Thymus (tissue), 11 donors: ENCODE data around the gene PHF13. TPM values are rescaled to one million over a fixed set of nuclear protein-coding genes. Genes with fewer than 3 reads are reported as not detected.

Experiments used
- DNase-seq, 9 donors: peaks; one replicate each; pipeline ENCODE4 v3.0.0-alpha.2; 2013; ENCODE audit warnings: low spot score in 9 of 9, low read depth in 6 of 9, missing footprints in 1 of 9
- H3K27ac ChIP-seq, 2 donors: one replicate each; pipeline ENCODE4 v1.5.1; 2013; ENCODE audit warnings: control low read depth in 1 of 2, low read depth in 1 of 2, low read length in 1 of 2, mild to moderate bottlenecking in 1 of 2, moderate library complexity in 1 of 2
- H3K27me3 ChIP-seq, 2 donors: one replicate each; pipeline ENCODE4 v1.5.1; 2013; ENCODE audit warnings: low read length in 1 of 2; ENCODE audit not compliant: control insufficient read depth in 2 of 2, insufficient read depth in 1 of 2
- H3K36me3 ChIP-seq, 2 donors: one replicate each; pipeline ENCODE4 v1.5.1; 2013; ENCODE audit warnings: low read length in 1 of 2, mild to moderate bottlenecking in 1 of 2, moderate library complexity in 1 of 2; ENCODE audit not compliant: control insufficient read depth in 2 of 2, insufficient read depth in 2 of 2
- H3K4me1 ChIP-seq, 2 donors: one replicate each; pipeline ENCODE4 v1.5.1; 2013; ENCODE audit warnings: low read length in 2 of 2; ENCODE audit not compliant: control insufficient read depth in 2 of 2, insufficient read depth in 2 of 2
- H3K4me3 ChIP-seq, 2 donors: one replicate each; pipeline ENCODE4 v1.5.1; 2013; ENCODE audit warnings: low read length in 2 of 2, control low read depth in 1 of 2, mild to moderate bottlenecking in 1 of 2
- H3K9me3 ChIP-seq, 2 donors: one replicate each; pipeline ENCODE4 v1.5.1; 2013; ENCODE audit warnings: low read length in 1 of 2, mild to moderate bottlenecking in 1 of 2; ENCODE audit not compliant: control insufficient read depth in 2 of 2, insufficient read depth in 1 of 2
- WGBS: extraction: QIAGEN DNeasy Blood & Tissue Kit; methylation state at CpG from one replicate; pipeline ENCODE4 v1.1.7; 2013; 5-methylcytosine and 5-hydroxymethylcytosine counted together
- polyA plus RNA-seq: library from polyadenylated mRNA; stranded (reverse); fragments of 200-250 nt; gene quantifications from one replicate; pipeline ENCODE4 v1.2.3, GENCODE V29; 2013
- total RNA-seq: library from RNA; stranded (reverse); fragments of 120-200 nt; gene quantifications from one replicate; pipeline ENCODE4 v1.2.4, GENCODE V29; 2013
- donor health status: healthy.

Gene PHF13
- total and polyA plus RNA-seq, 2 donors = 3.5 to 11.4 TPM

- WGBS = 94% methylated on average over 6 of the region's 6 CpGs
- no peak for DNase-seq
- H3K27me3 ChIP-seq = no peaks in the 10 kb centered on the region
- no peak overlapping the region for H3K27ac ChIP-seq
- peaks cover 23 to 25% of the 10 kb centered on the region in 2 donors for H3K4me1 ChIP-seq
- no peak overlapping the region for H3K4me3 ChIP-seq
- peaks cover 59 to 70% of the 10 kb centered on the region in 2 donors for H3K36me3 ChIP-seq
- H3K9me3 ChIP-seq = peaks cover 0 to 1% of the 10 kb centered on the region in 2 donors
These were observed 21.9 kb upstream of the PHF13 start for GRCh38 chr1:6591644-6592043.

GRCh38 chr1:6592441-6592840, 21.1 kb upstream of the PHF13 start:
- Histone ChIP-seq H3K36me3 (peaks cover 67 to 76% of the 10 kb centered on the region in 2 donors), H3K4me1 (peaks cover 18% of the 10 kb centered on the region in 2 donors), H3K4me3 (no peak overlapping the region), H3K9me3 (peaks cover 0 to 1% of the 10 kb centered on the region in 2 donors), H3K27me3 (no peaks in the 10 kb centered on the region), H3K27ac (no peak overlapping the region)
- DNase-seq = no peak
- WGBS = 41% methylated on average over 5 of the region's 5 CpGs

GRCh38 chr1:6592865-6593593, 20.5 kb upstream of the PHF13 start:
- no peak overlapping the region for H3K27ac ChIP-seq

GRCh38 chr1:6593810-6594209, 19.7 kb upstream of the PHF13 start:
- Histone ChIP-seq H3K36me3 (peaks cover 66 to 77% of the 10 kb centered on the region in 2 donors), H3K27me3 (no peaks in the 10 kb centered on the region), H3K9me3 (peaks cover 0 to 1% of the 10 kb centered on the region in 2 donors), H3K4me1 (peaks cover 6% of the 10 kb centered on the region in 2 donors), H3K4me3 (no peak overlapping the region), H3K27ac (no peak overlapping the region)
- no peak for DNase-seq
- WGBS = 98% methylated on average over 15 of the region's 15 CpGs

More at GRCh38 chr1:6592865-6593593, 20.5 kb upstream of the PHF13 start:
- H3K9me3 ChIP-seq = peaks cover 0 to 1% of the 10 kb centered on the region in 2 donors
- no peak for DNase-seq
- H3K27me3 ChIP-seq = no peaks in the 10 kb centered on the region
- H3K4me3 ChIP-seq = no peak overlapping the region
- H3K4me1 ChIP-seq = peaks cover 12% of the 10 kb centered on the region in 2 donors
- WGBS = 97% methylated on average over 38 of the region's 38 CpGs
- peaks cover 69 to 80% of the 10 kb centered on the region in 2 donors for H3K36me3 ChIP-seq

- no peak for DNase-seq
- H3K9me3 ChIP-seq = peaks cover 0 to 1% of the 10 kb centered on the region in 2 donors
- H3K36me3 ChIP-seq = peaks cover 56 to 68% of the 10 kb centered on the region in 2 donors
- H3K27ac ChIP-seq = no peak overlapping the region
- 94% methylated on average over 11 of the region's 11 CpGs for WGBS
- peaks cover 15 to 19% of the 10 kb centered on the region in 2 donors for H3K4me1 ChIP-seq
- H3K27me3 ChIP-seq = no peaks in the 10 kb centered on the region
- no peak overlapping the region for H3K4me3 ChIP-seq
These were observed 18.4 kb upstream of the PHF13 start for GRCh38 chr1:6594977-6595740.

GRCh38 chr1:6596351-6596750, 17.2 kb upstream of the PHF13 start:
- Histone ChIP-seq H3K4me1 (peaks cover 15 to 26% of the 10 kb centered on the region in 2 donors), H3K4me3 (no peak overlapping the region), H3K9me3 (peaks cover 0 to 1% of the 10 kb centered on the region in 2 donors), H3K27me3 (peaks cover 0 to under 1% of the 10 kb centered on the region in 2 donors), H3K36me3 (peaks cover 51 to 62% of the 10 kb centered on the region in 2 donors), H3K27ac (no peak overlapping the region)
- DNase-seq = no peak
- 95% methylated on average over 7 of the region's 7 CpGs for WGBS

GRCh38 chr1:6596886-6597776, 16.4 kb upstream of the PHF13 start:
- Histone ChIP-seq H3K36me3 (peaks cover 48 to 57% of the 10 kb centered on the region in 2 donors), H3K4me1 (peaks cover 15 to 29% of the 10 kb centered on the region in 2 donors), H3K4me3 (no peak overlapping the region), H3K9me3 (no peaks in the 10 kb centered on the region), H3K27ac (no peak overlapping the region), H3K27me3 (peaks cover 0 to 5% of the 10 kb centered on the region in 2 donors)
- WGBS = 94% methylated on average over 15 of the region's 15 CpGs
- DNase-seq = no peak

- peaks cover 46 to 53% of the 10 kb centered on the region in 2 donors for H3K36me3 ChIP-seq
- H3K9me3 ChIP-seq = no peaks in the 10 kb centered on the region
- no peak overlapping the region for H3K4me3 ChIP-seq
- peaks cover 15 to 29% of the 10 kb centered on the region in 2 donors for H3K4me1 ChIP-seq
- no peak for DNase-seq
- WGBS = 95% methylated on average over 6 of the region's 6 CpGs
- peaks cover 0 to 5% of the 10 kb centered on the region in 2 donors for H3K27me3 ChIP-seq
- no peak overlapping the region for H3K27ac ChIP-seq
These were observed 15.8 kb upstream of the PHF13 start for GRCh38 chr1:6597777-6598131.
